Measurements from ENCODE around the gene IFT80. TPM values are rescaled to one million over a fixed set of nuclear protein-coding genes. Genes with fewer than 3 reads are reported as not detected.

IFT80 gene
- total RNA-seq, 1 donor from 2014 or later = 14.0 TPM

DNA sequence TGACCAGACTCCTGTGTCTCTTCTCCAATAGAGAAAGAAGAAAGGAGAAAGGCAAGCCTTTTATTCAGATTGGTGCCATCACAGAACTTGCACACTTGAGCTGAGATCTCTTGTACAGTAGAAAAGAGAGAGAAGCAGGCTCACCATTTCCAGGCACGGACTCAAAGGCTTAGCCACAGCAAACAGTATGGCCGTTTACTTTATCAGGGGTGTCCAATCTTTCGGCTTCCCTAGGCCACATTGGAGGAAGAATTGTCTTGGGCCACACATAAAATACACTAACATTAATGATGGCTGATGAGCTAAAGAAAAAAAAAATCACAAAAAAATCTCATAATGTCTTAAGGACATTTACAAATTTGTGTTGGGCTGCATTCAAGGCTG lies 5.0 kb downstream of the IFT80 start:
- no peak for DNase-seq (ENCODE audit: low spot score)
- Mint-ChIP-seq H3K27me3 (ENCODE audit: insufficient read depth) (peaks cover 2% of the 10 kb centered on the region), H3K4me1 (ENCODE audit: low read depth) (peaks cover 29% of the 10 kb centered on the region), H3K36me3 (ENCODE audit: low read depth) (no peaks in the 10 kb centered on the region), H3K27ac (no peak overlapping the region), H3K9me3 (no peaks in the 10 kb centered on the region), H3K4me3 (no peak overlapping the region)
- intact Hi-C loops (cut with micrococcal nuclease) = no loop called here

- H3K9me3 Mint-ChIP-seq = no peaks in the 10 kb centered on the region
- intact Hi-C loops (cut with micrococcal nuclease) = no loop called here
- no peak overlapping the region for H3K27ac Mint-ChIP-seq
Observed at GRCh38 chr3:160393346-160394008, 5.5 kb downstream of the IFT80 start.

GRCh38 chr3:160392798-160393197 lies 6.2 kb downstream of the IFT80 start:
- H3K9me3 Mint-ChIP-seq = no peaks in the 10 kb centered on the region
- H3K4me3 Mint-ChIP-seq = no peak overlapping the region
- H3K4me1 Mint-ChIP-seq (ENCODE audit: low read depth) = peaks cover 20% of the 10 kb centered on the region
- H3K36me3 Mint-ChIP-seq (ENCODE audit: low read depth) = no peaks in the 10 kb centered on the region
- H3K27ac Mint-ChIP-seq = no peak overlapping the region
- intact Hi-C loops (cut with micrococcal nuclease) = no loop called here
- DNase-seq (ENCODE audit: low spot score) = no peak
- H3K27me3 Mint-ChIP-seq (ENCODE audit: insufficient read depth) = no peaks in the 10 kb centered on the region

More at GRCh38 chr3:160393346-160394008, 5.5 kb downstream of the IFT80 start:
- DNase-seq (ENCODE audit: low spot score) = no peak
- H3K4me1 Mint-ChIP-seq (ENCODE audit: low read depth) = peaks cover 24% of the 10 kb centered on the region
- no peak overlapping the region for H3K4me3 Mint-ChIP-seq
- H3K36me3 Mint-ChIP-seq (ENCODE audit: low read depth) = no peaks in the 10 kb centered on the region
- H3K27me3 Mint-ChIP-seq (ENCODE audit: insufficient read depth) = no peaks in the 10 kb centered on the region

DNA sequence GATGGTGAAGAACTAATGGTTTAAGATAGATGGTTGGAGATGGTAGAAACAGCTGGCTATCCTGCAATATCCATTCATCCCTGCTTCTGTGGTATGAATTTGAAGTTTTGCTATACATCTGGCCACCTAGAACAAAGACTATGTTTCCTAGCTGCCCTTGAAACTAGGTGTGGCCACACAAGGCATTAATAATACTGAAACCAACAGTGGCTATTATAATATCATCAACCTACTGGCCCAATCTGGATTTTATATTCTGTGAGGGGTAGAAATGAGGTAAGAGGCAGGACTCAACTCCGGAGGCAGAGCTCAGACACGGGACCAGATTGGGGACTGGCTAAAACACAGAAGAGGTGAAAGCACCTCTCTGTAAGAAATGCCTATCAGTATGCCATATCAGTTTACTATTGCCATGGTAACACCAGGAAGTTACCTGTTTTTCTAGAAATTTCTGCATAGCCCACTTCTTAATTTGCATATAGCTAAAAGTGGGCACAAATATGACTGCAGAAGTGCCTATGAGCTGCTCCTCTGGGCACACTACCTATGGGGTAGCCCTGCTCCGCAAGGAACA lies 8.4 kb downstream of the IFT80 start:
- Mint-ChIP-seq H3K27me3 (ENCODE audit: insufficient read depth) (no peaks in the 10 kb centered on the region), H3K4me3 (no peak overlapping the region), H3K27ac (no peak overlapping the region), H3K36me3 (ENCODE audit: low read depth) (peaks cover 2% of the 10 kb centered on the region), H3K4me1 (ENCODE audit: low read depth) (peaks cover 16% of the 10 kb centered on the region), H3K9me3 (no peaks in the 10 kb centered on the region)
- no peak for DNase-seq (ENCODE audit: low spot score)
- intact Hi-C loops (cut with micrococcal nuclease) = no loop called here

DNA sequence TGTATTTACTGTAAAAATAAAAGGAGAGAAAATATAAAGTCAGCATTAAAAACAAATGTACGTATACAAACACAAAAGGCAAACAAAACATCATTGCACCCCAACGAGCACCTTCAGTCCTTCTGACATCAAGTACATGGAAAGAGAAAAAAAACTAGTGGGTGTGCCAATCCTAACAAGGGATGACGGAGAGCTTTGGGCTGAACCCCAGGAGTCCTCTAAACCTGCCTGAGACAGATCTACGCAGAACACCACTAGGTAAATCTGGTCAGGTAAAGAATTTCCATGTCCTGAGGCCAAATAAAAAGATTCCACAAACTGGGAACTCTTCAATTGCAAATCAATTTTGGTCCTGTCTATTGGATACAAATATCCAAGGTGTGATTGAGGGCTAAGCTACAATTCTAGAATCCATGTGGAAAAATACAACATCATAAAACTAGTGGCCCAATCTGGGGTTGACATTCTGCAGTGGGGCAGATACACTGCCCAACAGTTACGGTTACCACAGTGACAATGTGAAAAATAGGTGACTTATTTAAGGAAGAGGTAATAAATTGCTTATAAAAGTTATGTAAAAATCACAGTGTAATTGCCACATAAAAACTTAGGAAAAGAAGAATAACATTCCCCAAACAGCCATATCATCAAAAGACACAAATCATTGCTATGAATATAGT lies 14.2 kb downstream of the IFT80 start:
- DNase-seq (ENCODE audit: low spot score) = no peak
- Mint-ChIP-seq H3K27ac (no peak overlapping the region), H3K4me3 (no peak overlapping the region), H3K27me3 (ENCODE audit: insufficient read depth) (no peaks in the 10 kb centered on the region), H3K9me3 (no peaks in the 10 kb centered on the region), H3K4me1 (ENCODE audit: low read depth) (peaks cover 6% of the 10 kb centered on the region), H3K36me3 (ENCODE audit: low read depth) (peaks cover 6% of the 10 kb centered on the region)
- intact Hi-C loops (cut with micrococcal nuclease) = no loop called here

DNA sequence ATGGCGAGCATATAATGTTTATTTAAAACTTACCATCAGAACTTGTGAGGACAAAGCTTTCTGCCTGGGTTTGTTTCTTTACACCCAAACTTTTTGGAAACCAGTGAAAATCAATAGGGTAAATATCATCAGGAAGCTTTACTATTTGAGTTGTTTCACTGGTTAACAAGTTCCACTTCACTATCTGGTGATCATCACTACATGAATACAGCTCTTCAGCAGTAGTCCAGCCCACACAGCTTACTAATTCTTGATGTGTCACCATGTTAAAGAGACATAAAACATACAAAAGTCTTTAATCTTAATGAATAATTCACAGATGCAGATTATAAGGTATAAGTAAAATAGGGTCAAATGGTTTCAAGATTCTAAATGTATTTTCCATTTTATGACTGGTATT lies 17.6 kb downstream of the IFT80 start:
- DNase-seq (ENCODE audit: low spot score) = no peak
- intact Hi-C loops (cut with micrococcal nuclease) = no loop called here
- H3K27me3 Mint-ChIP-seq (ENCODE audit: insufficient read depth) = no peaks in the 10 kb centered on the region
- no peak overlapping the region for H3K4me3 Mint-ChIP-seq
- H3K36me3 Mint-ChIP-seq (ENCODE audit: low read depth) = peaks cover 9% of the 10 kb centered on the region
- H3K27ac Mint-ChIP-seq = no peak overlapping the region
- no peaks in the 10 kb centered on the region for H3K9me3 Mint-ChIP-seq
- H3K4me1 Mint-ChIP-seq (ENCODE audit: low read depth) = no peaks in the 10 kb centered on the region

DNA sequence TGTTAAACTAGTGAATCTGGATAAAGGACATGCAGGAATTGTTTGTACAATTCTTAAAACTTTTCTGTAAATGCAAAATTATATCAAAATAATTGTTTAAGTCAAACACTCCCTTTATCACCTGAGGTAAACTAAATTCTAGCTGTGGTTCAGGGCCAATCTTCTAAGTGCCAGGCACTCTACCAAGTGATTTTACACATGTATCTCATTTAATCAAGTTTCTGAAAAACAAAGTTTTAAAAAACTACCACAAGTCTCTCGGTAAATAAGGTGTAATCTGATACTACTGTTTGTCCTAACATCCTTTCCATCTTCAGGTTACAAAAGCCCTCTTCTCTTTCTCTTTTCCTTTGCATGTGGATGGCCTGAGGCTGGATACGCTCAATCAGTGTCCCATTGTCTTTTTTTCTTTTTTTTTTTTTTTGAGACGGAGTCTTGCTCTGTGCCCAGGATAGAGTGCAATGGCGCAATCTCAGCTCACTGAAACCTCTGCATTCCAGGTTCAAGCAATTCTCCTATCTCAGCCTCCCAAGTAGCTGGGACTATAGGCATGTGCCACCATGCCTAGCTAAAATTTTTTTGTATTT lies 19.3 kb downstream of the IFT80 start:
- no peak overlapping the region for H3K27ac Mint-ChIP-seq
- H3K4me3 Mint-ChIP-seq = no peak overlapping the region
- intact Hi-C loops (cut with micrococcal nuclease) = no loop called here
- DNase-seq (ENCODE audit: low spot score) = no peak
- no peaks in the 10 kb centered on the region for H3K9me3 Mint-ChIP-seq
- H3K36me3 Mint-ChIP-seq (ENCODE audit: low read depth) = peaks cover 17% of the 10 kb centered on the region
- H3K27me3 Mint-ChIP-seq (ENCODE audit: insufficient read depth) = no peaks in the 10 kb centered on the region
- no peaks in the 10 kb centered on the region for H3K4me1 Mint-ChIP-seq (ENCODE audit: low read depth)

DNA sequence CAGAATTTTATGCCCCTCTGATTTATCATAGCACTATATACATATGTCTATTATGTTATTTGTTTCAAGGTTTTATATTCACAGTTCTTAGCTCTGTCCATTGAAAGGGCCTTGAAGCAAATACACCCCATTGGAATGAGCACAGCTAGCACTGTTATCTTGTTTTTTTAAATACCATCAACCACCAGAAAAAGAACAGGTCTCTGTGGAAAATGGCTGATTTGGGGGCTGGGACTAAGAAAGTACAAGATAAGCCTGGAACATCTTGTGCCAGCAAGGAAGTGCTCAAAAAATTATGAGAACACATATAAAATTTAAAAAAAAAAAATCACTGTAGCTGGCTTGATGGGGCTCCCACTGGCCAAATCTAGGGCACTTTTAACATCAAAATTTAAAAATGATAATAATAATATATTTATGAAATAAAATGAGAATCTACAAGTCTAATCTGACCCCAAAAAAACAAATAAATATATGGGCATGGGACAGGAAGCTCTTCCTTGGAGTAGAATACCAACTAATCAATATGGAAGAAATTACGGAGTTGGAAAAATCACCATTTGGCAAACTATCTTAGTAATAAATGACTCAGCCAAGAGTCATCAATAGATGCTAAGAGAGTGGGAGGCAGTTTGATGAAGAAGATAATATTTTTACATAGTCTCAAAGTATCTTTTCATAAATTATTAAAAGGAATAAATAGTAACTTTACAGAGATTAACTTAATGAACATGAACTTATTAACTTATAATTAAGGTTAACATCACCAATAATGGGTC lies 20.5 kb downstream of the IFT80 start:
- H3K27me3 Mint-ChIP-seq (ENCODE audit: insufficient read depth) = no peaks in the 10 kb centered on the region
- H3K4me1 Mint-ChIP-seq (ENCODE audit: low read depth) = no peaks in the 10 kb centered on the region
- DNase-seq (ENCODE audit: low spot score) = no peak
- H3K4me3 Mint-ChIP-seq = no peak overlapping the region
- no peak overlapping the region for H3K27ac Mint-ChIP-seq
- intact Hi-C loops (cut with micrococcal nuclease) = no loop called here
- H3K9me3 Mint-ChIP-seq = no peaks in the 10 kb centered on the region
- peaks cover 23% of the 10 kb centered on the region for H3K36me3 Mint-ChIP-seq (ENCODE audit: low read depth)

- no peaks in the 10 kb centered on the region for H3K27me3 Mint-ChIP-seq (ENCODE audit: insufficient read depth)
- no peak overlapping the region for H3K4me3 Mint-ChIP-seq
- peaks cover 21% of the 10 kb centered on the region for H3K36me3 Mint-ChIP-seq (ENCODE audit: low read depth)
- no peaks in the 10 kb centered on the region for H3K4me1 Mint-ChIP-seq (ENCODE audit: low read depth)
- intact Hi-C loops (cut with micrococcal nuclease) = no loop called here
- no peaks in the 10 kb centered on the region for H3K9me3 Mint-ChIP-seq
- no peak overlapping the region for H3K27ac Mint-ChIP-seq
- no peak for DNase-seq (ENCODE audit: low spot score)
Observed at GRCh38 chr3:160376681-160377080, 22.3 kb downstream of the IFT80 start.

DNA sequence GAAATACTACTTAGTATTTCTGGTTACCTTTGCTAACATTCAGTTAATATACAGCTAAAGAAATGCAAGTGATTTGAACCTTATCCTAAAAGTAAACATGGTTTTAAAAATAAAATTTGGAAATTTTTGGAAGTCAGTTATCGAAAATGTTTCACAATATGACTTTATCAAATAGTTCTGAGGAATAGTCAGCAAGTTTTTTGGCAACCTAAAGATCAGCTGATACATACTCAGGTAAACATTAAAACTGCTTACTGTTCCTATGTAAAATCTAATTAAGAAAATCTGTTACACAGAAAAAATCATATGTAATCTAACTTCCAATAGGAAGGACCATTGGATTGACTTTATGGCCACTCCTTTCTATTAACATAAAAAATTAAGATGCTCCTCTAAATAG lies 24.1 kb downstream of the IFT80 start:
- Mint-ChIP-seq H3K27me3 (ENCODE audit: insufficient read depth) (no peaks in the 10 kb centered on the region), H3K9me3 (no peaks in the 10 kb centered on the region), H3K36me3 (ENCODE audit: low read depth) (peaks cover 24% of the 10 kb centered on the region), H3K4me1 (ENCODE audit: low read depth) (peaks cover under 1% of the 10 kb centered on the region), H3K4me3 (no peak overlapping the region), H3K27ac (no peak overlapping the region)
- DNase-seq (ENCODE audit: low spot score) = no peak
- intact Hi-C loops (cut with micrococcal nuclease) = no loop called here

GRCh38 chr3:160374472-160374871 lies 24.6 kb downstream of the IFT80 start:
- Mint-ChIP-seq H3K27me3 (ENCODE audit: insufficient read depth) (no peaks in the 10 kb centered on the region), H3K27ac (no peak overlapping the region), H3K36me3 (ENCODE audit: low read depth) (peaks cover 24% of the 10 kb centered on the region), H3K4me1 (ENCODE audit: low read depth) (peaks cover 5% of the 10 kb centered on the region), H3K4me3 (no peak overlapping the region), H3K9me3 (no peaks in the 10 kb centered on the region)
- intact Hi-C loops (cut with micrococcal nuclease) = no loop called here
- DNase-seq (ENCODE audit: low spot score) = no peak

GRCh38 chr3:160373655-160374054 lies 25.4 kb downstream of the IFT80 start:
- peaks cover 5% of the 10 kb centered on the region for H3K4me1 Mint-ChIP-seq (ENCODE audit: low read depth)
- H3K27ac Mint-ChIP-seq = no peak overlapping the region
- no peak overlapping the region for H3K4me3 Mint-ChIP-seq
- peaks cover 25% of the 10 kb centered on the region for H3K36me3 Mint-ChIP-seq (ENCODE audit: low read depth)
- no peaks in the 10 kb centered on the region for H3K9me3 Mint-ChIP-seq
- intact Hi-C loops (cut with micrococcal nuclease) = no loop called here
- H3K27me3 Mint-ChIP-seq (ENCODE audit: insufficient read depth) = no peaks in the 10 kb centered on the region
- no peak for DNase-seq (ENCODE audit: low spot score)

DNA sequence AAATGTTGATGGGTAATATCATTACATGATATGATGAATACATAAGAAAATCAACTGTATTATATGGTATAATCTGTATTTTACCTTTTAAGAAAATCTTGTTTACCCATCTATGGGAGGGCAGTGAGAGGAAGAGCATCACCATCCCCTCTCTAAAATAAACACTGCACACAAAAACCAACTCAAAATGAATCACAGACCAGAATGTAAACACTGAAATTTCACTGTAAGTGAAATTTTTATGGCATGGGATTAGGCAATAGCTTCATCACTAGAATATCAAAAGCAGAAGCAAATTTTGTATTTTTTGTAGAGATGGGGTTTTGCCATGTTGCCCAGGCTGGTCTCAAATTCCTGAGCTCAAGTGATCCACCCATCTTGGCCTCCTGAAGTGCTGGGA lies 26.2 kb downstream of the IFT80 start:
- Mint-ChIP-seq H3K4me3 (no peak overlapping the region), H3K27ac (no peak overlapping the region), H3K36me3 (ENCODE audit: low read depth) (peaks cover 25% of the 10 kb centered on the region), H3K9me3 (no peaks in the 10 kb centered on the region), H3K4me1 (ENCODE audit: low read depth) (peaks cover 5% of the 10 kb centered on the region), H3K27me3 (ENCODE audit: insufficient read depth) (no peaks in the 10 kb centered on the region)
- DNase-seq (ENCODE audit: low spot score) = no peak
- intact Hi-C loops (cut with micrococcal nuclease) = no loop called here

All from activated T-helper 1 cell treated with anti-CD3 and anti-CD28 coated beads, Interleukin-12 subunit alpha, Interleukin-12 subunit beta, Interleukin-2, Interleukin-4 antibody, amounts not matched to agents 30 ng/mL and 10 ng/mL and 1 ng/mL, durations not matched to agents 14 hours and 24 hours and 36 hours (primary cell).